Measurements from ENCODE around the gene FGR. TPM values are rescaled to one million over a fixed set of nuclear protein-coding genes. Genes with fewer than 3 reads are reported as not detected.

Gene FGR
- total RNA-seq, 1 donor from 2014 or later = not detected

- peak overlapping the region; percentile 91 for H3K27ac Mint-ChIP-seq
- H3K9me3 Mint-ChIP-seq = no peaks in the 10 kb centered on the region
- H3K4me3 Mint-ChIP-seq = peak overlapping the region; percentile 77
- no peaks in the 10 kb centered on the region for H3K27me3 Mint-ChIP-seq
- H3K36me3 Mint-ChIP-seq = no peaks in the 10 kb centered on the region
- H3K4me1 Mint-ChIP-seq (ENCODE audit: unreplicated experiment) = peaks cover 56% of the 10 kb centered on the region
- DNase-seq (ENCODE audit: extremely low spot score, unreplicated experiment) = no peak
- TF ChIP-seq, protein P1, sequence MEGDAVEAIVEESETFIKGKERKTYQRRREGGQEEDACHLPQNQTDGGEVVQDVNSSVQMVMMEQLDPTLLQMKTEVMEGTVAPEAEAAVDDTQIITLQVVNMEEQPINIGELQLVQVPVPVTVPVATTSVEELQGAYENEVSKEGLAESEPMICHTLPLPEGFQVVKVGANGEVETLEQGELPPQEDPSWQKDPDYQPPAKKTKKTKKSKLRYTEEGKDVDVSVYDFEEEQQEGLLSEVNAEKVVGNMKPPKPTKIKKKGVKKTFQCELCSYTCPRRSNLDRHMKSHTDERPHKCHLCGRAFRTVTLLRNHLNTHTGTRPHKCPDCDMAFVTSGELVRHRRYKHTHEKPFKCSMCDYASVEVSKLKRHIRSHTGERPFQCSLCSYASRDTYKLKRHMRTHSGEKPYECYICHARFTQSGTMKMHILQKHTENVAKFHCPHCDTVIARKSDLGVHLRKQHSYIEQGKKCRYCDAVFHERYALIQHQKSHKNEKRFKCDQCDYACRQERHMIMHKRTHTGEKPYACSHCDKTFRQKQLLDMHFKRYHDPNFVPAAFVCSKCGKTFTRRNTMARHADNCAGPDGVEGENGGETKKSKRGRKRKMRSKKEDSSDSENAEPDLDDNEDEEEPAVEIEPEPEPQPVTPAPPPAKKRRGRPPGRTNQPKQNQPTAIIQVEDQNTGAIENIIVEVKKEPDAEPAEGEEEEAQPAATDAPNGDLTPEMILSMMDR (conservative IDR thresholded peaks at IDR 0.05) = peak; percentile 63
These were observed 59.8 kb downstream of the FGR start for GRCh38 chr1:27574871-27575831.

DNA sequence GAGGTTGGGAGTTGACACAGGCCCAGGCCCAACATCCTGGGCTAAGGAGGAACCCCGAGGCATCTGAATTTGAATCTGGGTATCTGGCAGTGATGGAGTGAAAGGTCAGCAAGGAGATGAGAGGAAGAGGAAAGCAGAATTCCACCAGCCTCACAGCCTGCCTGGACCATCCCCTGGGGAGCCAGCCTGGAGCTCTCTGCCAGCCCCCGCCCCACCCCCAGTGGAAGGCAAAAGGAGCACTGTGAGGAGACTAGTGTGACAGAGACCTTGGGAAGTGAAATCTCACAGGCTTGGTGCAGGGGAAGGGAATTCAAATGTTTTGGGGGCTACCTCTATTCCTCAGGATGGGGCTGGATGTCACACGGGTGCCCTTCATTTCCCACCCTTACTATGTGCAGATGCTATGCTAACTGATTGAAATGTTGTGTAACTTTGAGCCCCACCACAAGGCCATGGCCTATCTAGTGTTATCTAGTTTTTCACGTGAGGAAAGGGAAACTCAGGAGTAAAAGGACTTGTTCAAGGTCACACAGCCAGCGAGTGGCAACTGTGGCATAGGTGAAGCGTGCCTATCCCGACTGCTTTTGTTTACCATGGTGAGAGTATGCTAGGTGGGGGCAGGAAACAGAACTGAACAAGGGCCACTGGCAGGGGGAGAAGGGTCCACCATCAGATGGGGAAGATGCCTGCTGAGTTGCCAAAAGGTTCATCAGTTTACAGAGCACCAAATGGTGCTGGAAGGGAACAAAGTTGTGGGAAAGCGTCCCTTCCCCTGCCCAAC is 60.8 kb downstream of the FGR start:
- no peak for DNase-seq (ENCODE audit: extremely low spot score, unreplicated experiment)
- Mint-ChIP-seq H3K4me3 (peak overlapping the region; percentile 77), H3K27me3 (no peaks in the 10 kb centered on the region), H3K36me3 (no peaks in the 10 kb centered on the region), H3K9me3 (no peaks in the 10 kb centered on the region), H3K27ac (peak overlapping the region; percentile 91), H3K4me1 (ENCODE audit: unreplicated experiment) (peaks cover 63% of the 10 kb centered on the region)
- TF ChIP-seq, protein P1 (conservative IDR thresholded peaks at IDR 0.05) = no peak

- no peaks in the 10 kb centered on the region for H3K9me3 Mint-ChIP-seq
- H3K4me3 Mint-ChIP-seq = peak overlapping the region; percentile 78
- no peak for DNase-seq (ENCODE audit: extremely low spot score, unreplicated experiment)
- no peaks in the 10 kb centered on the region for H3K27me3 Mint-ChIP-seq
- H3K36me3 Mint-ChIP-seq = no peaks in the 10 kb centered on the region
- H3K4me1 Mint-ChIP-seq (ENCODE audit: unreplicated experiment) = peaks cover 69% of the 10 kb centered on the region
- peak overlapping the region; percentile 91 for H3K27ac Mint-ChIP-seq
- TF ChIP-seq, protein P1 (conservative IDR thresholded peaks at IDR 0.05) = no peak
These were observed 62.1 kb downstream of the FGR start for GRCh38 chr1:27572679-27573426.

DNA sequence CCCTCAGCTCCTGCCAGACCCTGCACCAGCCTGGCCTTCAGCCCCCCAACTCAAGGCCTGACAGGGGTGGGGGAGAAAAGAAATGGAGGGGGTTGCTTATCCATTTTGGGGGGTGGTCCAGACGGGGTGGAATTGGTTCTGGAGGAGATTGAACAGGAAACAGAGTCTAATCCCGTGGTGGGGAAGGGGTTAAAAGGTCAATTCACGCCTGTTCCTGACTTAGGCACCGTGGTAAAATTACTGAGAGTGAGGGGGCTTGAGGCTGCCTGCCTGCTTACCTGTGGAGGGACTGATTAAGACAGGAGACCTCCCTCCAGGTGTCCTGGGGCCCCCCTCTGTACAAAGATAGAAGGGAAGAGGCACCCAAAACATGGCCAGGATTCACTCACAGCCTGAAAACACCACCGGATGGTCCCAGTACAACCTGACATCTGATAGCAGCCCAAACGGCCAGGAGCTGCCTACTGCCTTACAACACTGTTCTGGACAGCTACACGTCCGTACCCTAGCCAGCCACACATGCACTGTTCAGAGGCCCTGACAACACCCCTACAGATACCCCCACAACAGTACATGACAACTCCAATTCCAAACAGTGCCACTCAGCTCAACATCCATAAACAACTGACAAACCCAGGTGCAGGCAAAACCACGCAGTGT is 62.8 kb downstream of the FGR start:
- peak overlapping the region; percentile 78 for H3K4me3 Mint-ChIP-seq
- no peaks in the 10 kb centered on the region for H3K36me3 Mint-ChIP-seq

More for the DNA sequence above, 62.8 kb downstream of the FGR start:
- TF ChIP-seq, protein P1 (conservative IDR thresholded peaks at IDR 0.05) = no peak
- DNase-seq (ENCODE audit: extremely low spot score, unreplicated experiment) = no peak
- Mint-ChIP-seq H3K9me3 (no peaks in the 10 kb centered on the region), H3K27me3 (no peaks in the 10 kb centered on the region), H3K27ac (peak overlapping the region; percentile 91), H3K4me1 (ENCODE audit: unreplicated experiment) (peaks cover 75% of the 10 kb centered on the region)
